DOHH2 (cell line): ENCODE data around the gene MAST3.
A peak's percentile ranks its signal among the peaks of the same experiment; 100 is the strongest.

ENCODE experiments used
- H3F3A ChIP-seq: fragments of 200-600 bp; sonication (generic), shearing (Covaris generic); 2 replicates; pipeline ENCODE4 v1.6.0; 2016; ENCODE audit warnings: antibody characterized with exemption, mild to moderate bottlenecking; ENCODE audit not compliant: control insufficient read depth, insufficient read depth
- H3K27ac ChIP-seq: fragments of 200-600 bp; sonication (generic); 2 replicates; pipeline ENCODE4 v1.5.1; 2014; ENCODE audit warnings: low read depth, mild to moderate bottlenecking, low read length, moderate library complexity
- H3K27me3 ChIP-seq: fragments of 200-600 bp; sonication (generic); 2 replicates; pipeline ENCODE4 v1.6.1; 2014; ENCODE audit warnings: mild to moderate bottlenecking, low read length, mixed read lengths; ENCODE audit not compliant: control insufficient read depth
- H3K36me3 ChIP-seq: fragments of 200-600 bp; sonication (generic); 2 replicates; pipeline ENCODE4 v1.6.1; 2014; ENCODE audit warnings: mild to moderate bottlenecking, low read length, moderate library complexity, mixed read lengths; ENCODE audit not compliant: control insufficient read depth
- H3K4me1 ChIP-seq: fragments of 200-600 bp; sonication (generic); 2 replicates; pipeline ENCODE4 v1.6.1; 2014; ENCODE audit warnings: mild to moderate bottlenecking, low read length, mixed read lengths; ENCODE audit not compliant: control insufficient read depth
- H3K4me2 ChIP-seq: fragments of 200-600 bp; sonication (generic); 2 replicates; pipeline ENCODE4 v1.6.0; 2014; ENCODE audit warnings: mild to moderate bottlenecking, low read length, moderate library complexity
- H3K4me3 ChIP-seq: fragments of 200-600 bp; sonication (generic); 2 replicates; pipeline ENCODE4 v1.5.1; 2014; ENCODE audit warnings: mild to moderate bottlenecking, low read length, mixed read lengths
- H3K79me2 ChIP-seq: fragments of 200-600 bp; sonication (generic); 2 replicates; pipeline ENCODE4 v1.6.1; 2014; ENCODE audit warnings: mild to moderate bottlenecking, low read length, mixed read lengths; ENCODE audit not compliant: control insufficient read depth
- H3K9me2 ChIP-seq: fragments of 200-600 bp; sonication (generic); replicated peaks from 2 replicates; pipeline ENCODE4 v1.6.1; 2014; ENCODE audit warnings: mild to moderate bottlenecking, low read length, mixed read lengths; ENCODE audit not compliant: control insufficient read depth
- H3K9me3 ChIP-seq: fragments of 200-600 bp; sonication (generic); 2 replicates; pipeline ENCODE4 v1.6.1; 2014; ENCODE audit warnings: antibody characterized with exemption, low read length, mixed read lengths; ENCODE audit not compliant: control insufficient read depth, insufficient read depth
- H4K20me1 ChIP-seq: fragments of 200-600 bp; sonication (generic); 2 replicates; pipeline ENCODE4 v1.6.0; 2014; ENCODE audit warnings: low read depth, mild to moderate bottlenecking, antibody characterized with exemption, low read length, moderate library complexity; ENCODE audit not compliant: control insufficient read depth, insufficient read depth
- CTCF ChIP-seq: fragments of 200-600 bp; sonication (generic); IDR thresholded peaks from one replicate; pipeline ENCODE4 v1.5.1; 2014; ENCODE audit warnings: antibody characterized with exemption, mild to moderate bottlenecking, low read depth, low read length; ENCODE audit not compliant: poor library complexity, severe bottlenecking
- EZH2phosphoT487 ChIP-seq: fragments of 200-600 bp; sonication (generic); IDR thresholded peaks from 2 replicates; pipeline ENCODE4 v1.6.1; 2017; ENCODE audit warnings: borderline replicate concordance, mild to moderate bottlenecking, antibody characterized with exemption, low read length, moderate library complexity, mixed read lengths

The MAST3 gene

GRCh38 chr19:18119717-18120105, 22.1 kb downstream of the MAST3 start:
- Histone ChIP-seq H3K36me3 (peaks cover 25% of the 10 kb centered on the region), H3K4me3 (peak overlapping the region; percentile 89), H3K9me3 (no peaks in the 10 kb centered on the region), H3K27me3 (no peaks in the 10 kb centered on the region), H4K20me1 (no peaks in the 10 kb centered on the region; the same call in 1 of the 2 replicates), H3K27ac (0 out of 2 replicates have a peak overlapping the region, but pooled peaks have one; percentile 18), H3F3A (peaks cover 10% of the 10 kb centered on the region), H3K4me1 (peaks cover 29% of the 10 kb centered on the region), H3K4me2 (peak overlapping the region; percentile 97), H3K79me2 (peaks cover 18% of the 10 kb centered on the region), H3K9me2 (no peaks in the 10 kb centered on the region)
- TF ChIP-seq CTCF: no peak
- TF ChIP-seq EZH2phosphoT487: no peak

- no peaks in the 10 kb centered on the region for H3K9me3 ChIP-seq
- peaks cover 25% of the 10 kb centered on the region for H3K36me3 ChIP-seq
- peaks cover 29% of the 10 kb centered on the region for H3K4me1 ChIP-seq
- H3K27ac ChIP-seq: no peak overlapping the region
- peaks cover 10% of the 10 kb centered on the region for H3F3A ChIP-seq
- no peaks in the 10 kb centered on the region for H3K27me3 ChIP-seq
- H3K4me3 ChIP-seq: no peak overlapping the region
- no peaks in the 10 kb centered on the region for H3K9me2 ChIP-seq
- TF ChIP-seq EZH2phosphoT487 (no peak), CTCF (no peak)
- H4K20me1 ChIP-seq: no peaks in the 10 kb centered on the region; the same call in 1 of the 2 replicates
- no peak overlapping the region for H3K4me2 ChIP-seq
- H3K79me2 ChIP-seq: peaks cover 18% of the 10 kb centered on the region
Observed at GRCh38 chr19:18120127-18120526, 22.5 kb downstream of the MAST3 start.

- TF ChIP-seq EZH2phosphoT487: no peak
- Histone ChIP-seq H3K27me3 (no peaks in the 10 kb centered on the region), H3K4me2 (no peak overlapping the region), H3K4me3 (no peak overlapping the region), H3K9me2 (no peaks in the 10 kb centered on the region), H3K27ac (no peak overlapping the region), H3K4me1 (peaks cover 32% of the 10 kb centered on the region), H4K20me1 (no peaks in the 10 kb centered on the region; the same call in 1 of the 2 replicates), H3F3A (peaks cover 10% of the 10 kb centered on the region), H3K36me3 (peaks cover 25% of the 10 kb centered on the region), H3K79me2 (peaks cover 18% of the 10 kb centered on the region), H3K9me3 (no peaks in the 10 kb centered on the region)
Observed at GRCh38 chr19:18121166-18121565, 23.6 kb downstream of the MAST3 start.

GRCh38 chr19:18122424-18122823, 24.8 kb downstream of the MAST3 start:
- peaks cover 18% of the 10 kb centered on the region for H3K79me2 ChIP-seq
- H3K4me2 ChIP-seq: no peak overlapping the region
- H3F3A ChIP-seq: peaks cover 10% of the 10 kb centered on the region
- TF ChIP-seq EZH2phosphoT487: no peak
- no peak for TF ChIP-seq CTCF
- H3K27ac ChIP-seq: no peak overlapping the region
- peaks cover 26% of the 10 kb centered on the region for H3K4me1 ChIP-seq
- no peaks in the 10 kb centered on the region for H3K9me3 ChIP-seq
- no peak overlapping the region for H3K4me3 ChIP-seq
- no peaks in the 10 kb centered on the region for H3K9me2 ChIP-seq
- peaks cover 25% of the 10 kb centered on the region for H3K36me3 ChIP-seq
- no peaks in the 10 kb centered on the region; the same call in 1 of the 2 replicates for H4K20me1 ChIP-seq
- H3K27me3 ChIP-seq: no peaks in the 10 kb centered on the region
